SK-N-SH (cell line): ENCODE results near the gene ZFYVE19.

Experiments
- NRF1 ChIP-seq: IDR thresholded peaks from 2 replicates; pipeline ENCODE4 v1.6.1; 2012; ENCODE audit warnings: low read depth, mild to moderate bottlenecking, low read length
- RAD21 ChIP-seq: IDR thresholded peaks from 2 replicates; pipeline ENCODE4 v1.6.1; 2012; ENCODE audit warnings: mild to moderate bottlenecking, low read length

DNA sequence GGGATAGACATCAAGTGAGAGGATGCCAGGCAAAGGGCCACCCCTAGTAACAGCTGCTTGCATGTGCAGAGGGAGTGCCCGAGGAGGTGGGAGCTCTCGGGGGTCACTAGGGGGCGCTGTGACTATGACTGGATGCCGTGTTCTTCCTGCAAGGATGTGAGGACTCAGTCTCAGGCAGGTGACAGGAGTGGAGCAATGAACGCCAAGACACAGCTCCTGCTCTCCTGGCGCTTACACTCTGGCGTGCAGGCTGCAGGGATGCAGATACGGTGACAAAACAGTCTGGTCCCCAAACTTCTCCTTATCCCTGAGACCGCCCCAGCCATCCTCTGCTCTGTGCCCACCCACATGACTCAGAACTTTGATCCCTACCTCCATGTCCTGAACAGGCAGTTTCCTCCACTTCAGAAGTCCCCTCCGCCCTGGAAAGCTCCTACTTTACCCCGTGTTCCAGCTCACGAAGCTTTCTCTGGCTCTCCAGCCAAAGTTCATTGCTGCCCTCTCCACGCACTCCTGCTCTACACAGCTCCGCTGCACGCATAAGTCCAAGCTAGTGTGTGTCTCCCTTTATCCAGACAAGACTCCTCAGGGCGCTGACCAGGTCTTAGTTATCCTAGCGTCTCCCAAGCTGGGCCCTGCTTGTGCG lies 52.4 kb downstream of the ZFYVE19 start:
- TF ChIP-seq NRF1 (no peak), RAD21 (peak; percentile 61)
